Choroid plexus epithelial cell (primary cell): ENCODE data around the gene NHERF2.

ENCODE experiments used
- DNase-seq: peaks from one replicate; pipeline ENCODE4 v3.0.0-alpha.2; 2010; ENCODE audit warnings: low read depth
- H3K4me3 ChIP-seq: 2 replicates; pipeline ENCODE4 v1.5.1; 2011; ENCODE audit warnings: low read depth, mild to moderate bottlenecking, control low read depth, low read length, moderate library complexity
- TF ChIP-seq, protein P1 (sequence below): conservative IDR thresholded peaks from 2 replicates; pipeline ENCODE4 v1.5.1; 2011; ENCODE audit warnings: low read depth, mild to moderate bottlenecking, control low read depth, inconsistent platforms, low read length, moderate library complexity

Gene NHERF2

DNA sequence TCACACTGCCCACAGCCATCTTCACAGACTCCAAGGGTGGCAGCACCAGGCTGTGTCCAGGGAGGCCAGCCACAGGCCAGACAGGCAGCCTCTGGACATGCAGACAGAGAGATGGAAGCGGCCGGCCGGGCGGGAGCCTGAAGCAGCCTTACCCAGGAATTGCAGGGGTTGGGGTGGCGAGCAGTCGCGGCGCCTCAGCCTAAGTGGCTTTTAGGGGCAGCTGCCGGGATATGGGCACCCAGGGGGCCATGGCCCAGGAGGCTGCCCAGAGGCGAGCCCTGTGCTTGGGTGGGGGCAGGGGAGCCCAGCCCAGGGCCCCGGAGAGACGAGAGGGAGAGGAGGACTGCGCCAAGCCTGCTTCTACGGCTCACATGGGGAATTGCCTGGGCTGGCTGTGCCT is 1.5 kb upstream of the NHERF2 start:
- DNase-seq: no peak
- no peak overlapping the region for H3K4me3 ChIP-seq
- TF ChIP-seq, protein P1, sequence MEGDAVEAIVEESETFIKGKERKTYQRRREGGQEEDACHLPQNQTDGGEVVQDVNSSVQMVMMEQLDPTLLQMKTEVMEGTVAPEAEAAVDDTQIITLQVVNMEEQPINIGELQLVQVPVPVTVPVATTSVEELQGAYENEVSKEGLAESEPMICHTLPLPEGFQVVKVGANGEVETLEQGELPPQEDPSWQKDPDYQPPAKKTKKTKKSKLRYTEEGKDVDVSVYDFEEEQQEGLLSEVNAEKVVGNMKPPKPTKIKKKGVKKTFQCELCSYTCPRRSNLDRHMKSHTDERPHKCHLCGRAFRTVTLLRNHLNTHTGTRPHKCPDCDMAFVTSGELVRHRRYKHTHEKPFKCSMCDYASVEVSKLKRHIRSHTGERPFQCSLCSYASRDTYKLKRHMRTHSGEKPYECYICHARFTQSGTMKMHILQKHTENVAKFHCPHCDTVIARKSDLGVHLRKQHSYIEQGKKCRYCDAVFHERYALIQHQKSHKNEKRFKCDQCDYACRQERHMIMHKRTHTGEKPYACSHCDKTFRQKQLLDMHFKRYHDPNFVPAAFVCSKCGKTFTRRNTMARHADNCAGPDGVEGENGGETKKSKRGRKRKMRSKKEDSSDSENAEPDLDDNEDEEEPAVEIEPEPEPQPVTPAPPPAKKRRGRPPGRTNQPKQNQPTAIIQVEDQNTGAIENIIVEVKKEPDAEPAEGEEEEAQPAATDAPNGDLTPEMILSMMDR: no peak

DNA sequence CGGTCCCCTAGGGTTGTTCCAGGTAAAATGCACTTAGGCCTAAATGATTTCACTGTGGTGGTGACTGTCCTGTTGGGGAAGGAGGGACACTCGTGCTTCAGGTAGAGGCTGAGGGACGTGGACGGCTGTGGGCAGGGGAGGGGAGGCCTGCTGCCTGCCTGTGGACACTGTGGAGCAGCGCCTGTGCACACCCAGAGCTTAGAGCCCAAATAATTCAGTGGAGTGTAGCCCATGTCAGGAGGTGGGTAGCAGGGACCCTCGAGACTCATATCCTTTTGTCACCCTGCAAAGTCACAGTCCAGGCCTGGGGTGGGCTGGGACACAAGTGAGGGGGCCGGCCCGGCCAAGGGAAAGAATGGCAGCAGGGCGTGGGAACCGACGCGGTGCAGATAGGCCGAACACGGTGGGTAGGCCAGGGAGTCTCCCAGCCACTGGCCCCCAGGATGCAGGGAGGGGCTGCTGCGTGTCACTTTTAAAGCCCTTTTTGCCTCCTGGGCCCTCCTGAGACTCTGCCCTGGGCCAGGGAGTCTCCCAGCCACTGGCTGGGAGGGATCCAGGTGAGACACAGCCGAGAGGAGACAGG is 733 bp upstream of the NHERF2 start:
- DNase-seq: no peak
- no peak overlapping the region for H3K4me3 ChIP-seq
- TF ChIP-seq, protein P1: no peak

DNA sequence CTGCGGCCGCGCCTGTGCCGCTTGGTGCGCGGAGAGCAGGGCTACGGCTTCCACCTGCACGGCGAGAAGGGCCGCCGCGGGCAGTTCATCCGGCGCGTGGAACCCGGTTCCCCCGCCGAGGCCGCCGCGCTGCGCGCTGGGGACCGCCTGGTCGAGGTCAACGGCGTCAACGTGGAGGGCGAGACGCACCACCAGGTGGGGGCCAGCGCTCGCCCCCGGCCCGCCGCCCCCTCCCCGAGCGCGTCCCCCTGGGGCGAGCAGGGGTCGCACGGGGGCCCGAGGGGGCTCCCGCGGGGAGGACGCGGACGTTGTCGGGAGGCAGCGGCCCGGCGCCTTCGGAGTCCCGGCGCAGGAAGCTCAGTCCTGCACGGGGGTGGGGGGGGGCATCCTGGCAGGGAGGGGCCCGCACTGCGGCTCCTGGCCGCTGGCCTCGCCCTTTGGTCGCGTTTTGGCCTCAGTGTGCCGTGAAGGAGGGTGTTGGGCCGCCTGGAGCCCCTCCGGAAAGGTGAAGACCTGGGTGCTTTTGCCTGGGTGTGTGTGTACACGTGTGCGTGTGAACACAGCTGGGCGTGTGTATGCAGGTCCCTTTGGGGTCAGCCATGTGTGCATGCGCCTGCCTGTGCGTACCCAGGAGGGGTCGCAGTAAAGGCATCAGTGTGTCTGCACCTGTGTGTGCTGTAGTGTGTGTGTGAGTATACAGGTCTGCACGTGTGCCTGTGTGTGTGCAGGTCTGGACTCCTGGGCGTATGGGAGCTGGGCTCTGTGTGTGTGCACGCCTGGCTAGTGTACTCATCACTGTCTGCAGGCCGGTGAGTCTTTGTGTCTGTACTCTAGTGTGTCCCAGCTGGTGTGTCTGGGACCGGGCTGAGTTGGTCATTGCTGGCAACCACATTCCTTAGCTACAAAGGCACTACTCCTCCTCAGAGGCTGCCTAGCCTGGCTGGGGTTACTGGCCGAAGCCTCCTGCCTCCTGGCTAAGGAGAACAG is 615 bp downstream of the NHERF2 start:
- DNase-seq: no peak
- H3K4me3 ChIP-seq: peak overlapping the region; percentile 56
- TF ChIP-seq, protein P1: no peak

DNA sequence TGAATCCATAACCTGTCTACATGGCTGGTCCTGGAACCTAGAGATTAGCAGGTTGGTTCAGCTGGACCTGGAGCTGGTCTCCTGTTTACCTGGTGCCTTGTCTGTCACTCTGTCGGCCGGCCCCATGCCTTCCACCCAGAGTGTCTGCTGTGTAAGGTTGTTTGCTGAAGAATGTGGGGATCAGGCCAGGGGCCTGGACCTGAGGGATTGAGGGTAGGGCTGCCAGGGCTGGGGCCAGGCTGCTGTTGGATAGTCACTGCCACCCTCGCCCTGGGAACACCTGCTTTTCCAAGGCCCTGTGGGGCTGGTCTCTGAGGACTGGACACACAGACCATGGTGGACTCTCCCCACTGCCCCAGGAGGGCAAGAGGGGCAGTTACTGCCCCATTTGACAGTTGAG is 1.4 kb downstream of the NHERF2 start:
- DNase-seq: no peak
- TF ChIP-seq, protein P1: no peak
- no peak overlapping the region for H3K4me3 ChIP-seq

DNA sequence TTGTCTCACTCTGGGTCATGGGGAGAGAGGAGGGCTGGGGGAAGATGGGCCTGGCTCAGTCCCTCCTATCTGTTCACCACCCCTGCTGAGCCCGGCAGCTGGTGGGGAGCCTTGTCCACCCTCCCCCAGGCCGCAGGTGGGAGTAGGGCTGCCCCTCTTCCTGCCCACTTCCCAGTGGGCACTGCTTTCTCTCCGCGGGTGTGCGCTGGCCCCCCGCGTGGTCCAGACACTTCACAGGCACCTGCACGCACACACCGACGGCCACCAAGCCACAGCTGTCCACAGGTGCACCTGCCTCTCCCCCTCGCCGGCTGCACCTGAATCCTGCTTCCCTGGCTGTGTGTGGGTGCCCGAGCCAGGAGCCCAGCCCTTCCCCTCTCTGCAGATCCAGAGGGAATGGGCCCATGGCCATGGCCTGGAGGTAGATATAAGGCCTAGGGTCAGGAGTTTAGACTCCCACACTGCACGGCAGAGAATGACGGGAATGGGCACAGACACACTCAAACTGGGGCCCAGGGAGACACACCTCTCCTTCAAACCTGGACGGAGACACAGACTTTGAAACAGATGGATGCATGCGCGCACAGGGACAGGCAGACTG is 2.0 kb downstream of the NHERF2 start:
- no peak overlapping the region for H3K4me3 ChIP-seq
- TF ChIP-seq, protein P1: no peak
- no peak for DNase-seq

DNA sequence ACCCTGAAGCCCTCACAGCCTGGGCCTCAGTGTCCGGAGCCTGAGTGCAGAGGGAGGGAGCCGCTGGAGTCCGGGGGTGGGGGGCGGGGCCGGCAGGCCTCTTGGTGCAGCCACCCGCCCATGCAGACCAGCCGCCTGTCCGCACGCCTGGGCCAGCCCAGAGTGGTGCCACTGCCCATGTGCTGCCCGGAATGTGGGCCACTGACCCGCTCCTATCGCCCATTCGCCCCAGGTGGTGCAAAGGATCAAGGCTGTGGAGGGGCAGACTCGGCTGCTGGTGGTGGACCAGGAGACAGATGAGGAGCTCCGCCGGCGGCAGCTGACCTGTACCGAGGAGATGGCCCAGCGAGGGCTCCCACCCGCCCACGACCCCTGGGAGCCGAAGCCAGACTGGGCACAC is 2.6 kb downstream of the NHERF2 start:
- no peak for DNase-seq
- no peak overlapping the region for H3K4me3 ChIP-seq
- TF ChIP-seq, protein P1: no peak
